DOHH2 (cell line): ENCODE measurements around the gene HK2.

ENCODE experiments used
- H3F3A ChIP-seq: fragments of 200-600 bp; sonication (generic), shearing (Covaris generic); 2 replicates; pipeline ENCODE4 v1.6.0; 2016; ENCODE audit warnings: antibody characterized with exemption, mild to moderate bottlenecking; ENCODE audit not compliant: control insufficient read depth, insufficient read depth
- H3K27ac ChIP-seq: fragments of 200-600 bp; sonication (generic); 2 replicates; pipeline ENCODE4 v1.5.1; 2014; ENCODE audit warnings: low read depth, mild to moderate bottlenecking, low read length, moderate library complexity
- H3K27me3 ChIP-seq: fragments of 200-600 bp; sonication (generic); 2 replicates; pipeline ENCODE4 v1.6.1; 2014; ENCODE audit warnings: mild to moderate bottlenecking, low read length, mixed read lengths; ENCODE audit not compliant: control insufficient read depth
- H3K36me3 ChIP-seq: fragments of 200-600 bp; sonication (generic); 2 replicates; pipeline ENCODE4 v1.6.1; 2014; ENCODE audit warnings: mild to moderate bottlenecking, low read length, moderate library complexity, mixed read lengths; ENCODE audit not compliant: control insufficient read depth
- H3K4me1 ChIP-seq: fragments of 200-600 bp; sonication (generic); 2 replicates; pipeline ENCODE4 v1.6.1; 2014; ENCODE audit warnings: mild to moderate bottlenecking, low read length, mixed read lengths; ENCODE audit not compliant: control insufficient read depth
- H3K4me2 ChIP-seq: fragments of 200-600 bp; sonication (generic); 2 replicates; pipeline ENCODE4 v1.6.0; 2014; ENCODE audit warnings: mild to moderate bottlenecking, low read length, moderate library complexity
- H3K4me3 ChIP-seq: fragments of 200-600 bp; sonication (generic); 2 replicates; pipeline ENCODE4 v1.5.1; 2014; ENCODE audit warnings: mild to moderate bottlenecking, low read length, mixed read lengths
- H3K79me2 ChIP-seq: fragments of 200-600 bp; sonication (generic); 2 replicates; pipeline ENCODE4 v1.6.1; 2014; ENCODE audit warnings: mild to moderate bottlenecking, low read length, mixed read lengths; ENCODE audit not compliant: control insufficient read depth
- H3K9me2 ChIP-seq: fragments of 200-600 bp; sonication (generic); replicated peaks from 2 replicates; pipeline ENCODE4 v1.6.1; 2014; ENCODE audit warnings: mild to moderate bottlenecking, low read length, mixed read lengths; ENCODE audit not compliant: control insufficient read depth
- H3K9me3 ChIP-seq: fragments of 200-600 bp; sonication (generic); 2 replicates; pipeline ENCODE4 v1.6.1; 2014; ENCODE audit warnings: antibody characterized with exemption, low read length, mixed read lengths; ENCODE audit not compliant: control insufficient read depth, insufficient read depth
- H4K20me1 ChIP-seq: fragments of 200-600 bp; sonication (generic); 2 replicates; pipeline ENCODE4 v1.6.0; 2014; ENCODE audit warnings: low read depth, mild to moderate bottlenecking, antibody characterized with exemption, low read length, moderate library complexity; ENCODE audit not compliant: control insufficient read depth, insufficient read depth
- CTCF ChIP-seq: fragments of 200-600 bp; sonication (generic); IDR thresholded peaks from one replicate; pipeline ENCODE4 v1.5.1; 2014; ENCODE audit warnings: antibody characterized with exemption, mild to moderate bottlenecking, low read depth, low read length; ENCODE audit not compliant: poor library complexity, severe bottlenecking
- EZH2phosphoT487 ChIP-seq: fragments of 200-600 bp; sonication (generic); IDR thresholded peaks from 2 replicates; pipeline ENCODE4 v1.6.1; 2017; ENCODE audit warnings: borderline replicate concordance, mild to moderate bottlenecking, antibody characterized with exemption, low read length, moderate library complexity, mixed read lengths

HK2 gene

GRCh38 chr2:74939919-74940812, 106.2 kb downstream of the HK2 start:
- Histone ChIP-seq H4K20me1 (no peaks in the 10 kb centered on the region), H3K79me2 (no peaks in the 10 kb centered on the region), H3F3A (no peaks in the 10 kb centered on the region), H3K9me2 (no peaks in the 10 kb centered on the region), H3K36me3 (no peaks in the 10 kb centered on the region), H3K27me3 (peaks cover 18% of the 10 kb centered on the region), H3K4me2 (no peak overlapping the region), H3K9me3 (no peaks in the 10 kb centered on the region), H3K4me1 (no peaks in the 10 kb centered on the region), H3K27ac (no peak overlapping the region), H3K4me3 (no peak overlapping the region)
- TF ChIP-seq EZH2phosphoT487 = no peak
- TF ChIP-seq CTCF = no peak

- Histone ChIP-seq H3K27me3 (peaks cover 13% of the 10 kb centered on the region), H3K36me3 (no peaks in the 10 kb centered on the region), H3K4me3 (no peak overlapping the region), H3K27ac (no peak overlapping the region), H4K20me1 (no peaks in the 10 kb centered on the region), H3K4me2 (no peak overlapping the region), H3K79me2 (no peaks in the 10 kb centered on the region), H3K9me2 (no peaks in the 10 kb centered on the region), H3F3A (no peaks in the 10 kb centered on the region), H3K4me1 (no peaks in the 10 kb centered on the region), H3K9me3 (no peaks in the 10 kb centered on the region)
- TF ChIP-seq EZH2phosphoT487 (no peak), CTCF (no peak)
Measured at GRCh38 chr2:74941284-74941683, 107.4 kb downstream of the HK2 start.

DNA sequence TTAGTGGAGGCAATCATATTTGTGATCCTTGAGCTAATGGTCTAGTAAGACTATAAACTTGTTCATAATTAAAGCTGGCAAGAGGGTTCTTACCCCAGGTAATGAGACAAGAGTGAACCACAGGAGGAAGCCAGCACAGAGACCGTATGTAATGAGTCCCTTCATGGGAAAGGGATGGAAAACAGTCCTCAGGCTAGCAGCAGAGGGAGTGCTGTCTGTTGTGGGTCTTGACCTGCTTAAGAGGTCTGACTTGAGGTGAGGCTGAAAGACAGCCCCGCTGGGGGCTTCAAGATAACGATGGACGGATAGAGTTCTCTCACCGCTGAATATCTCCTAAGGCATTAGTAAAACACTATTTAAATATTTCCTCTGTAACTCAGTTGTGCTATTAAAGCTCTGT, 108.3 kb downstream of the HK2 start:
- peaks cover 7% of the 10 kb centered on the region; the same call in 1 of the 2 replicates for H3K27me3 ChIP-seq
- no peak overlapping the region for H3K27ac ChIP-seq
- H3K4me1 ChIP-seq = no peaks in the 10 kb centered on the region
- no peaks in the 10 kb centered on the region for H3K9me2 ChIP-seq
- no peaks in the 10 kb centered on the region for H3K79me2 ChIP-seq
- no peak overlapping the region for H3K4me3 ChIP-seq
- no peaks in the 10 kb centered on the region for H4K20me1 ChIP-seq
- H3K4me2 ChIP-seq = no peak overlapping the region
- H3F3A ChIP-seq = no peaks in the 10 kb centered on the region
- no peaks in the 10 kb centered on the region for H3K36me3 ChIP-seq
- H3K9me3 ChIP-seq = peaks cover under 1% of the 10 kb centered on the region; the same call in 1 of the 2 replicates
- TF ChIP-seq CTCF (no peak), EZH2phosphoT487 (no peak)
